MM.1S (cell line): Measurements from ENCODE around the gene GDNF.
"Not testable (repeated sequence)": the region's sequence is repeated elsewhere in the genome, so short reads cannot be mapped to it uniquely, and the experiment has no call there.

Experiments
- EZH2phosphoT487 ChIP-seq: fragments of 300-600 bp; sonication (generic); IDR thresholded peaks from 2 replicates; pipeline ENCODE4 v1.6.1; 2018; ENCODE audit warnings: antibody characterized with exemption, low read length
- TF ChIP-seq, protein P1 (sequence below): fragments of 300-600 bp; sonication (generic); IDR thresholded peaks from 2 replicates; pipeline ENCODE4 v1.5.1; 2016; ENCODE audit warnings: antibody characterized with exemption, low read length, mixed read lengths

GRCh38 chr5:37781409-37781808, 58.4 kb downstream of the GDNF start:
- TF ChIP-seq, protein P1, sequence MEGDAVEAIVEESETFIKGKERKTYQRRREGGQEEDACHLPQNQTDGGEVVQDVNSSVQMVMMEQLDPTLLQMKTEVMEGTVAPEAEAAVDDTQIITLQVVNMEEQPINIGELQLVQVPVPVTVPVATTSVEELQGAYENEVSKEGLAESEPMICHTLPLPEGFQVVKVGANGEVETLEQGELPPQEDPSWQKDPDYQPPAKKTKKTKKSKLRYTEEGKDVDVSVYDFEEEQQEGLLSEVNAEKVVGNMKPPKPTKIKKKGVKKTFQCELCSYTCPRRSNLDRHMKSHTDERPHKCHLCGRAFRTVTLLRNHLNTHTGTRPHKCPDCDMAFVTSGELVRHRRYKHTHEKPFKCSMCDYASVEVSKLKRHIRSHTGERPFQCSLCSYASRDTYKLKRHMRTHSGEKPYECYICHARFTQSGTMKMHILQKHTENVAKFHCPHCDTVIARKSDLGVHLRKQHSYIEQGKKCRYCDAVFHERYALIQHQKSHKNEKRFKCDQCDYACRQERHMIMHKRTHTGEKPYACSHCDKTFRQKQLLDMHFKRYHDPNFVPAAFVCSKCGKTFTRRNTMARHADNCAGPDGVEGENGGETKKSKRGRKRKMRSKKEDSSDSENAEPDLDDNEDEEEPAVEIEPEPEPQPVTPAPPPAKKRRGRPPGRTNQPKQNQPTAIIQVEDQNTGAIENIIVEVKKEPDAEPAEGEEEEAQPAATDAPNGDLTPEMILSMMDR, result not testable (repeated sequence)
- TF ChIP-seq EZH2phosphoT487, result not testable (repeated sequence)
